HepG2 (cell line): Measurements from ENCODE around the gene GJC2. TPM values are rescaled to one million over a fixed set of nuclear protein-coding genes. Genes with fewer than 3 reads are reported as not detected.

Source experiments
- DZIP1 ChIP-seq: sonication (generic); formaldehyde crosslinking; IDR thresholded peaks from 2 replicates; pipeline ENCODE4 v1.5.0; 2020; ENCODE audit warnings: mild to moderate bottlenecking, missing genetic modification reagents
- ETV6 ChIP-seq: sonication (generic); formaldehyde crosslinking; conservative IDR thresholded peaks from 2 replicates; pipeline ENCODE4 v1.4.0; 2020; ENCODE audit warnings: missing genetic modification reagents
- GATA4 ChIP-seq: sonication (generic); IDR thresholded peaks from 2 replicates; pipeline ENCODE4 v1.6.1; 2016; ENCODE audit warnings: antibody characterized with exemption, low read depth, borderline replicate concordance
- HMG20A ChIP-seq: IDR thresholded peaks from 2 replicates; pipeline ENCODE4 v1.6.1; 2016; ENCODE audit warnings: borderline replicate concordance
- JDP2 ChIP-seq: sonication (generic); formaldehyde crosslinking; IDR thresholded peaks from 2 replicates; pipeline ENCODE4 v1.8.1; 2022; ENCODE audit warnings: missing genetic modification reagents, borderline replicate concordance
- MEIS1 ChIP-seq: sonication (generic); formaldehyde crosslinking; IDR thresholded peaks from 2 replicates; pipeline ENCODE4 v1.9.0; 2021; ENCODE audit warnings: mild to moderate bottlenecking, missing genetic modification reagents, moderate library complexity, borderline replicate concordance
- NFATC3 ChIP-seq: sonication (generic); formaldehyde crosslinking; IDR thresholded peaks from 2 replicates; pipeline ENCODE4 v1.5.1; 2020; ENCODE audit warnings: mild to moderate bottlenecking, missing genetic modification reagents
- PHB2 ChIP-seq: fragments of 450-650 bp; IDR thresholded peaks from 2 replicates; pipeline ENCODE4 v1.6.1; 2018; ENCODE audit not compliant: partially characterized antibody
- TEAD2 ChIP-seq: sonication (generic); formaldehyde crosslinking; IDR thresholded peaks from 2 replicates; pipeline ENCODE4 v1.9.0; 2021; ENCODE audit warnings: missing genetic modification reagents
- ZBTB3 ChIP-seq: sonication (generic); formaldehyde crosslinking; IDR thresholded peaks from 2 replicates; pipeline ENCODE4 v1.4.0; 2020; ENCODE audit warnings: low read depth, mild to moderate bottlenecking, moderate library complexity, missing genetic modification reagents, borderline replicate concordance
- ZNF12 ChIP-seq: sonication (generic); formaldehyde crosslinking; IDR thresholded peaks from 2 replicates; pipeline ENCODE4 v1.5.0; 2020; ENCODE audit warnings: missing genetic modification reagents
- ZNF136 ChIP-seq: sonication (generic); formaldehyde crosslinking; IDR thresholded peaks from 2 replicates; pipeline ENCODE4 v1.8.1; 2022; ENCODE audit warnings: low read depth, mild to moderate bottlenecking, moderate library complexity, missing genetic modification reagents
- polyA plus RNA-seq, 8 experiments: library from polyadenylated mRNA; depleted of rRNA in 3 of 8; stranded (reverse) in 7 of 8; unstranded in 1 of 8; fragments of >200 nt; fragmentation: Illumina TruSeq in 4 of 8; extraction: Trizol in 4 of 8; gene quantifications; 2 replicates each; pipeline versions ENCODE4 v1.2.1 to v1.2.3, GENCODE V29; 2011 to 2016; ENCODE audit warnings: low read depth in 4 of 8, missing spikeins in 1 of 8, mixed read lengths in 1 of 8; ENCODE audit not compliant: insufficient read depth in 1 of 8
- total RNA-seq, 5 experiments: library from RNA; depleted of rRNA; stranded (reverse); fragments of >200 nt; fragmentation: Illumina TruSeq; extraction: Trizol; gene quantifications; 2 replicates each; pipeline ENCODE4 v1.2.3, GENCODE V29; 2016; ENCODE audit warnings: low read depth in 1 of 5
- TF ChIP-seq, protein P1 (sequence below), 2 experiments: sonication (generic) in 1 of 2; formaldehyde crosslinking in 1 of 2; IDR thresholded peaks; 2 replicates each; pipeline versions ENCODE4 v1.4.0 to v1.6.1; 2016 to 2020; ENCODE audit warnings: borderline replicate concordance in 1 of 2, low read depth in 1 of 2, mild to moderate bottlenecking in 1 of 2, missing genetic modification reagents in 1 of 2
- TF ChIP-seq, protein P2 (sequence below): sonication (generic); formaldehyde crosslinking; IDR thresholded peaks from 2 replicates; pipeline ENCODE4 v1.5.0; 2020; ENCODE audit warnings: missing genetic modification reagents
- TF ChIP-seq, protein P3 (sequence below): sonication (generic); formaldehyde crosslinking; IDR thresholded peaks from 2 replicates; pipeline ENCODE4 v1.5.0; 2020; ENCODE audit warnings: mild to moderate bottlenecking, missing genetic modification reagents

Gene GJC2
- total and polyA plus RNA-seq, 2 of the 13 experiments (the other 11 are each of a cell fraction or from before 2014, with no cell fraction given), result 1.6 to 3.8 TPM

DNA sequence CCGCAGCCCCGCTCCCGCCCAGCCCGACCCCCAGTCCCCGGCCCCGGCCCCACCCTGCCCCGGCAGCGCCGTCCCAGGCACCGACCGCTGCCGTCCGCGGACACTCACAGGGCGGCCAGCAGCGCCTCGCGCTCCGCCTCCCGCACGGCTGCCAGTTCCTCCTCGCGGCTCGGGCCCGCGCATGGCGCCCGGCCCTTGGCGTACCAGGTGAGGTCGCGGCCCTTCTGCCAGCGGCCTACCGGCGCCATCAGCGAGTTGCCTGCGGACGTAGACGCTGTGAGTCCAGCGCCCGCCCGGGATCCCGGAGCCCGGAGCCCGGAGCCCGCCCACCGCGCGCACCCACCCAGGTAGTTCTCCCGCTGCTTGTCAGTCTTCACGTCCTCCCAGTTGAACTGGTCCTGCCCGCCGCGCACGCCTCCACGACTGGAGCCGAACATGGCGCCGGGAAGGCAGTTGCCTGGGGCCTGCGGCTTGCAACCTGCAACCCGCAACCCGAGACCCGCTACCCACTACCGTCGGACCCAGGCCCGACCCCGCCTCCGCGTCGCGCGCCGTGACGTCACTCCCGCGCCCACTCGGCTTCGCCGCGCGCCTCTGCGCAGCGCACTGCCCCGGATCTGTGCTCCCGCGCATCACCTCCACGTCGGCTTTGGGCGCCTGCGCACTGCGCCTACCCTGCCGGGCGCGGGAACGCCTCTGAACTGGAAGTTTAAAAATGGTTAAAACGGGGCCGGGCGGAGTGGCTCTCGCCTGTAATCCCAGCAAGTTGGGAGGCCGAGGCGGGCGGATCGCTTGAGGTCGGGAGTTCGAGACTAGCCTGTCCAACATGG, 46.7 kb upstream of the GJC2 start, which contains the start of gene C1orf35 (continued):
- TF ChIP-seq ZNF12 (CRISPR knock-in tag) (0 out of 2 replicates have a peak, but pooled peaks have one; percentile 27), GATA4 (no peak), ZBTB3 (no peak), TEAD2 (0 out of 2 replicates have a peak, but pooled peaks have one; percentile 20), MEIS1 (CRISPR knock-in tag) (peak; percentile 52; the same call in 1 of the 2 replicates), JDP2 (CRISPR knock-in tag) (0 out of 2 replicates have a peak, but pooled peaks have one; percentile 27), NFATC3 (no peak), ETV6 (CRISPR knock-in tag) (peak; percentile 84), HMG20A (CRISPR knock-in tag) (no peak), PHB2 (no peak), ZNF136 (CRISPR knock-in tag) (0 out of 2 replicates have a peak, but pooled peaks have one; percentile 41), DZIP1 (CRISPR knock-in tag) (peak; percentile 87; the same call in 1 of the 2 replicates)
- TF ChIP-seq, protein P1, sequence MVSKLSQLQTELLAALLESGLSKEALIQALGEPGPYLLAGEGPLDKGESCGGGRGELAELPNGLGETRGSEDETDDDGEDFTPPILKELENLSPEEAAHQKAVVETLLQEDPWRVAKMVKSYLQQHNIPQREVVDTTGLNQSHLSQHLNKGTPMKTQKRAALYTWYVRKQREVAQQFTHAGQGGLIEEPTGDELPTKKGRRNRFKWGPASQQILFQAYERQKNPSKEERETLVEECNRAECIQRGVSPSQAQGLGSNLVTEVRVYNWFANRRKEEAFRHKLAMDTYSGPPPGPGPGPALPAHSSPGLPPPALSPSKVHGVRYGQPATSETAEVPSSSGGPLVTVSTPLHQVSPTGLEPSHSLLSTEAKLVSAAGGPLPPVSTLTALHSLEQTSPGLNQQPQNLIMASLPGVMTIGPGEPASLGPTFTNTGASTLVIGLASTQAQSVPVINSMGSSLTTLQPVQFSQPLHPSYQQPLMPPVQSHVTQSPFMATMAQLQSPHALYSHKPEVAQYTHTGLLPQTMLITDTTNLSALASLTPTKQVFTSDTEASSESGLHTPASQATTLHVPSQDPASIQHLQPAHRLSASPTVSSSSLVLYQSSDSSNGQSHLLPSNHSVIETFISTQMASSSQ (IDR thresholded peaks at IDR 0.05; ENCODE audit: low read depth), result no peak
- TF ChIP-seq, protein P1 (CRISPR knock-in tag; IDR thresholded peaks at IDR 0.05; ENCODE audit: borderline replicate concordance), result peak; percentile 75; the same call in 1 of the 2 replicates
- TF ChIP-seq, protein P2, sequence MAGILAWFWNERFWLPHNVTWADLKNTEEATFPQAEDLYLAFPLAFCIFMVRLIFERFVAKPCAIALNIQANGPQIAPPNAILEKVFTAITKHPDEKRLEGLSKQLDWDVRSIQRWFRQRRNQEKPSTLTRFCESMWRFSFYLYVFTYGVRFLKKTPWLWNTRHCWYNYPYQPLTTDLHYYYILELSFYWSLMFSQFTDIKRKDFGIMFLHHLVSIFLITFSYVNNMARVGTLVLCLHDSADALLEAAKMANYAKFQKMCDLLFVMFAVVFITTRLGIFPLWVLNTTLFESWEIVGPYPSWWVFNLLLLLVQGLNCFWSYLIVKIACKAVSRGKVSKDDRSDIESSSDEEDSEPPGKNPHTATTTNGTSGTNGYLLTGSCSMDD (CRISPR knock-in tag), result 0 out of 2 replicates have a peak, but pooled peaks have one; percentile 56
- TF ChIP-seq, protein P3, sequence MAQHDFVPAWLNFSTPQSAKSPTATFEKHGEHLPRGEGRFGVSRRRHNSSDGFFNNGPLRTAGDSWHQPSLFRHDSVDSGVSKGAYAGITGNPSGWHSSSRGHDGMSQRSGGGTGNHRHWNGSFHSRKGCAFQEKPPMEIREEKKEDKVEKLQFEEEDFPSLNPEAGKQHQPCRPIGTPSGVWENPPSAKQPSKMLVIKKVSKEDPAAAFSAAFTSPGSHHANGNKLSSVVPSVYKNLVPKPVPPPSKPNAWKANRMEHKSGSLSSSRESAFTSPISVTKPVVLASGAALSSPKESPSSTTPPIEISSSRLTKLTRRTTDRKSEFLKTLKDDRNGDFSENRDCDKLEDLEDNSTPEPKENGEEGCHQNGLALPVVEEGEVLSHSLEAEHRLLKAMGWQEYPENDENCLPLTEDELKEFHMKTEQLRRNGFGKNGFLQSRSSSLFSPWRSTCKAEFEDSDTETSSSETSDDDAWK, result no peak
